Measurements from ENCODE around the gene RNU6-9.

The RNU6-9 gene

GRCh38 chr19:919199-920050 lies 26.1 kb downstream of the RNU6-9 start:
- H2AFZ ChIP-seq (ENCODE audit: low read depth, low read length, severe bottlenecking), result no peak overlapping the region
- H4K20me1 ChIP-seq (ENCODE audit: low read depth, low read length), result no peaks in the 10 kb centered on the region
- TF ChIP-seq EZH2phosphoT487 (conservative IDR thresholded peaks at IDR 0.05; ENCODE audit: low read length), result peak; percentile 93; the same call in 1 of the 2 replicates
- no peak for TF ChIP-seq CTCF (IDR thresholded peaks at IDR 0.05; ENCODE audit: insufficient read depth, low read length, poor library complexity, severe bottlenecking)
- H3K4me3 ChIP-seq (ENCODE audit: insufficient read depth, low read length, poor library complexity, severe bottlenecking), result no peak overlapping the region
- H3K27ac ChIP-seq (ENCODE audit: low read depth, low read length), result no peak overlapping the region
- H3K79me2 ChIP-seq (ENCODE audit: insufficient read depth, low read length), result no peaks in the 10 kb centered on the region
- no peak overlapping the region for H3K9ac ChIP-seq (ENCODE audit: low read length)
- H3K9me2 ChIP-seq (replicated peaks; ENCODE audit: insufficient read depth, low read length), result no peaks in the 10 kb centered on the region
- no peaks in the 10 kb centered on the region for H3K9me3 ChIP-seq (ENCODE audit: insufficient read depth, low read length)
- peak overlapping the region; percentile 36 for H3K4me2 ChIP-seq (ENCODE audit: low read depth, low read length, poor library complexity, severe bottlenecking)
- H3F3A ChIP-seq (ENCODE audit: insufficient read depth), result peaks cover 4% of the 10 kb centered on the region; the same call in 1 of the 2 replicates
- H3K36me3 ChIP-seq (ENCODE audit: low read length), result no peaks in the 10 kb centered on the region
- H3K27me3 ChIP-seq (ENCODE audit: low read length), result no peaks in the 10 kb centered on the region

- Histone ChIP-seq H4K20me1 (ENCODE audit: low read depth, low read length) (no peaks in the 10 kb centered on the region), H3K27me3 (ENCODE audit: low read length) (no peaks in the 10 kb centered on the region), H3K79me2 (ENCODE audit: insufficient read depth, low read length) (no peaks in the 10 kb centered on the region), H3K27ac (ENCODE audit: low read depth, low read length) (no peak overlapping the region), H3K9me3 (ENCODE audit: insufficient read depth, low read length) (no peaks in the 10 kb centered on the region), H3K4me3 (ENCODE audit: insufficient read depth, low read length, poor library complexity, severe bottlenecking) (no peak overlapping the region), H2AFZ (ENCODE audit: low read depth, low read length, severe bottlenecking) (no peak overlapping the region), H3K9me2 (replicated peaks; ENCODE audit: insufficient read depth, low read length) (no peaks in the 10 kb centered on the region), H3K36me3 (ENCODE audit: low read length) (no peaks in the 10 kb centered on the region), H3F3A (ENCODE audit: insufficient read depth) (peaks cover 4% of the 10 kb centered on the region; the same call in 1 of the 2 replicates), H3K4me2 (ENCODE audit: low read depth, low read length, poor library complexity, severe bottlenecking) (peak overlapping the region; percentile 36), H3K9ac (ENCODE audit: low read length) (no peak overlapping the region)
- no peak for TF ChIP-seq CTCF (IDR thresholded peaks at IDR 0.05; ENCODE audit: insufficient read depth, low read length, poor library complexity, severe bottlenecking)
- no peak; the same call in 1 of the 2 replicates for TF ChIP-seq EZH2phosphoT487 (conservative IDR thresholded peaks at IDR 0.05; ENCODE audit: low read length)
Observed at GRCh38 chr19:920051-920864, 27.0 kb downstream of the RNU6-9 start.

DNA sequence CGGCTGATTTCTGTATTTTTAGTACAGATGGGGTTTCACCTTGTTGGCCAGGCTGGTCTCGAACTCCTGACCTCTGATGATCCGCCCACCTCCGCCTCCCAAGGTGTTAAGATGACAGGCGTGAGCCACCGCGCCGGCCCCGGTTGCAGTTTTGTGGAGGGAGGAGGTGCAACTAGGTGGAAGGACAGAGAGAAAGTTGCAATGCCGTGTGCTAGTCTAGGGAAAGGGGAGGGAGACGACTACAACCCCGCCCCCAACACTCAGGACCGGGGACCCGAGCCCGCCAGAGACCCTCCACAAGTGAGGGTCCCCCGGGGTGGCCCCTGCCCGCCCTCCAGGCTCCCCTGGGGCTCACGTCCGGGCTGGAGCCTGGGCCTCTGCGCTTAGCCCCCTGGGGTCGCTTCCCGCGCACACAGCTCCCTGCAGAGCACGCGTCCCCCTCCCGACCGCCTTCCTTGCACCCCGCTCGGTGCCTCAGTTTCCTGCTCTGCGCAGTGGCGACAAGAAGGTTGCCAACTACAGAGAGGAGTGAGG lies 31.3 kb downstream of the RNU6-9 start:
- no peaks in the 10 kb centered on the region for H3K36me3 ChIP-seq (ENCODE audit: low read length)
- H3K9ac ChIP-seq (ENCODE audit: low read length), result peak overlapping the region; percentile 60
- no peaks in the 10 kb centered on the region for H3K79me2 ChIP-seq (ENCODE audit: insufficient read depth, low read length)
- H3K4me2 ChIP-seq (ENCODE audit: low read depth, low read length, poor library complexity, severe bottlenecking), result peak overlapping the region; percentile 94
- peak overlapping the region; percentile 80 for H2AFZ ChIP-seq (ENCODE audit: low read depth, low read length, severe bottlenecking)
- H3F3A ChIP-seq (ENCODE audit: insufficient read depth), result peaks cover 4% of the 10 kb centered on the region; the same call in 1 of the 2 replicates
- H3K9me2 ChIP-seq (replicated peaks; ENCODE audit: insufficient read depth, low read length), result no peaks in the 10 kb centered on the region
- no peaks in the 10 kb centered on the region for H4K20me1 ChIP-seq (ENCODE audit: low read depth, low read length)
- TF ChIP-seq EZH2phosphoT487 (conservative IDR thresholded peaks at IDR 0.05; ENCODE audit: low read length) (no peak), CTCF (IDR thresholded peaks at IDR 0.05; ENCODE audit: insufficient read depth, low read length, poor library complexity, severe bottlenecking) (no peak)
- H3K4me3 ChIP-seq (ENCODE audit: insufficient read depth, low read length, poor library complexity, severe bottlenecking), result peak overlapping the region; percentile 61
- no peaks in the 10 kb centered on the region for H3K9me3 ChIP-seq (ENCODE audit: insufficient read depth, low read length)
- H3K27me3 ChIP-seq (ENCODE audit: low read length), result no peaks in the 10 kb centered on the region
- H3K27ac ChIP-seq (ENCODE audit: low read depth, low read length), result no peak overlapping the region
